H1 (cell line): ENCODE results near the gene PRR22. TPM values are rescaled to one million over a fixed set of nuclear protein-coding genes. Genes with fewer than 3 reads are reported as not detected.

Experiments used
- CTCF ChIA-PET: fragments of 300-600 bp; sonication (Branson Sonifier 250); formaldehyde crosslinking; loops from one replicate; lab custom pipeline; 2021; ENCODE audit not compliant: partially characterized antibody; lab: Charles Lee
- POLR2A ChIA-PET: fragments of 300-600 bp; sonication (Branson Sonifier 250); formaldehyde crosslinking; loops from one replicate; lab custom pipeline; 2021; ENCODE audit warnings: inconsistent platforms; ENCODE audit not compliant: partially characterized antibody; lab: Charles Lee
- DNase-seq, 2 experiments: peaks; one replicate each; pipeline versions ENCODE4 v3.0.0 to v3.0.0-alpha.2; 2010 to 2022; ENCODE audit warnings: low spot score in 2 of 2, low read depth in 1 of 2, mixed read lengths in 1 of 2
- FAIRE-seq: peaks from 2 replicates; lab custom pipeline; 2011; peaks lifted over from hg19 to GRCh38; lab: Jason Lieb, UNC
- H2AFZ ChIP-seq: 2 replicates; pipeline ENCODE4 v1.8.1; 2012; ENCODE audit warnings: low read length, inconsistent platforms
- H2AK5ac ChIP-seq: 2 replicates; pipeline ENCODE4 v1.6.1; 2013; ENCODE audit warnings: low read depth, low read length
- H2BK120ac ChIP-seq: replicated peaks from 2 replicates; pipeline ENCODE3; 2013; ENCODE audit warnings: low read depth, low read length, inconsistent platforms
- H2BK12ac ChIP-seq: 2 replicates; pipeline ENCODE4 v1.6.1; 2013; ENCODE audit warnings: low read depth, low read length
- H2BK15ac ChIP-seq: 2 replicates; pipeline ENCODE4 v1.6.1; 2013; ENCODE audit warnings: low read length
- H2BK20ac ChIP-seq: 2 replicates; pipeline ENCODE4 v1.6.1; 2013; ENCODE audit warnings: low read length
- H2BK5ac ChIP-seq: 2 replicates; pipeline ENCODE4 v1.6.1; 2013; ENCODE audit warnings: low read depth, low read length
- H3K14ac ChIP-seq: 2 replicates; pipeline ENCODE4 v1.6.1; 2013; ENCODE audit warnings: inconsistent platforms; ENCODE audit not compliant: insufficient read length
- H3K18ac ChIP-seq: 2 replicates; pipeline ENCODE4 v1.6.1; 2013; ENCODE audit warnings: low read length; ENCODE audit errors: extremely low read depth
- H3K23ac ChIP-seq: 2 replicates; pipeline ENCODE4 v1.6.1; 2013; ENCODE audit warnings: inconsistent platforms; ENCODE audit not compliant: insufficient read length
- H3K23me2 ChIP-seq: 2 replicates; pipeline ENCODE4 v1.6.1; 2013; ENCODE audit warnings: low read depth, low read length
- H3K27ac ChIP-seq: 2 replicates; pipeline ENCODE4 v1.6.1; 2011; ENCODE audit warnings: low read depth, low read length, inconsistent platforms
- H3K27me3 ChIP-seq, 4 experiments: replicated peaks in 1 of 4; 1 replicate in 1 of 4; 2 replicates in 3 of 4; pipeline versions ENCODE4 v1.6.1 to v1.8.1; 2011 to 2013; ENCODE audit warnings: low read length in 3 of 4, mild to moderate bottlenecking in 3 of 4, inconsistent platforms in 2 of 4, mixed read lengths in 2 of 4, moderate library complexity in 1 of 4; ENCODE audit not compliant: control insufficient read depth in 3 of 4, insufficient read depth in 3 of 4; ENCODE audit errors: extremely low read depth in 1 of 4
- H3K36me3 ChIP-seq, 4 experiments: 2 replicates each; pipeline versions ENCODE4 v1.6.1 to v1.8.1; 2011 to 2013; ENCODE audit warnings: mild to moderate bottlenecking in 4 of 4, low read length in 3 of 4, moderate library complexity in 2 of 4, control low read depth in 1 of 4, inconsistent platforms in 1 of 4; ENCODE audit not compliant: insufficient read depth in 4 of 4, control insufficient read depth in 2 of 4
- H3K4ac ChIP-seq: replicated peaks from 2 replicates; pipeline ENCODE3; 2013; ENCODE audit warnings: low read length, low read depth, mixed read lengths, inconsistent platforms; ENCODE audit not compliant: insufficient read length
- H3K4me1 ChIP-seq, 4 experiments: replicated peaks in 1 of 4; 1 replicate in 1 of 4; 2 replicates in 3 of 4; pipeline versions ENCODE4 v1.6.1 to v1.8.1; 2011 to 2013; ENCODE audit warnings: low read length in 3 of 4, inconsistent platforms in 2 of 4, mixed read lengths in 1 of 4; ENCODE audit not compliant: insufficient read depth in 4 of 4, control insufficient read depth in 3 of 4
- H3K4me2 ChIP-seq, 2 experiments: 2 replicates each; pipeline versions ENCODE4 v1.6.1 to v1.8.1; 2011 to 2013; ENCODE audit warnings: low read depth in 2 of 2, low read length in 2 of 2, control low read depth in 1 of 2, inconsistent platforms in 1 of 2, mild to moderate bottlenecking in 1 of 2; ENCODE audit not compliant: insufficient read depth in 1 of 2
- H3K4me3 ChIP-seq, 4 experiments: fragments of 200-600, 300-600 bp in 1 of 4; sonication (generic), shearing (Covaris generic), sonication (Bioruptor Twin) in 1 of 4; 2 replicates each; pipeline versions ENCODE4 v1.5.1 to v1.8.1; 2011 to 2016; ENCODE audit warnings: low read length in 4 of 4, low read depth in 3 of 4, control low read depth in 2 of 4, inconsistent platforms in 2 of 4, mild to moderate bottlenecking in 2 of 4, mixed read lengths in 1 of 4, moderate library complexity in 1 of 4; ENCODE audit not compliant: insufficient read depth in 2 of 4; ENCODE audit errors: extremely low read depth in 1 of 4
- H3K56ac ChIP-seq: replicated peaks from 2 replicates; pipeline ENCODE3; 2013; ENCODE audit warnings: low read depth, mild to moderate bottlenecking, mixed read lengths, low read length, inconsistent platforms; ENCODE audit not compliant: insufficient read length
- H3K79me1 ChIP-seq: 2 replicates; pipeline ENCODE4 v1.6.1; 2013; ENCODE audit warnings: low read depth, low read length, control low read depth
- H3K79me2 ChIP-seq, 2 experiments: 2 replicates each; pipeline versions ENCODE4 v1.6.1 to v1.8.1; 2012 to 2013; ENCODE audit warnings: low read length in 2 of 2, mild to moderate bottlenecking in 2 of 2, inconsistent platforms in 1 of 2; ENCODE audit not compliant: insufficient read depth in 2 of 2, control insufficient read depth in 1 of 2
- H3K9ac ChIP-seq, 4 experiments: replicated peaks in 1 of 4; 1 replicate in 1 of 4; 2 replicates in 3 of 4; pipeline versions ENCODE4 v1.6.1 to v1.8.1; 2011 to 2013; ENCODE audit warnings: low read depth in 3 of 4, low read length in 3 of 4, control low read depth in 2 of 4, mild to moderate bottlenecking in 2 of 4, moderate library complexity in 2 of 4, inconsistent platforms in 1 of 4; ENCODE audit errors: extremely low read depth in 1 of 4
- H3K9me3 ChIP-seq, 2 experiments: 2 replicates each; pipeline versions ENCODE4 v1.6.1 to v1.8.1; 2012 to 2013; ENCODE audit warnings: mild to moderate bottlenecking in 2 of 2, moderate library complexity in 2 of 2, control low read depth in 1 of 2, inconsistent platforms in 1 of 2, low read depth in 1 of 2, low read length in 1 of 2, mixed read lengths in 1 of 2; ENCODE audit not compliant: insufficient read depth in 2 of 2
- H4K20me1 ChIP-seq, 2 experiments: replicated peaks in 1 of 2; 2 replicates each; pipeline versions ENCODE3 to v1.8.1; 2011 to 2013; ENCODE audit warnings: inconsistent platforms in 2 of 2, low read length in 2 of 2, mild to moderate bottlenecking in 1 of 2; ENCODE audit not compliant: insufficient read depth in 2 of 2, control insufficient read depth in 1 of 2
- H4K5ac ChIP-seq: 2 replicates; pipeline ENCODE4 v1.6.1; 2013; ENCODE audit warnings: low read length, low read depth, mixed read lengths, inconsistent platforms; ENCODE audit not compliant: insufficient read length
- H4K8ac ChIP-seq: 2 replicates; pipeline ENCODE4 v1.8.0; 2013; ENCODE audit warnings: mild to moderate bottlenecking, moderate library complexity, low read length, inconsistent platforms; ENCODE audit not compliant: insufficient read depth; ENCODE audit errors: extremely low read depth
- H4K91ac ChIP-seq: replicated peaks from 2 replicates; pipeline ENCODE3; 2013; ENCODE audit warnings: low read length, mixed read lengths, inconsistent platforms; ENCODE audit not compliant: insufficient read length
- CHD1 ChIP-seq: IDR thresholded peaks from 2 replicates; pipeline ENCODE4 v1.6.1; 2012; ENCODE audit warnings: low read depth, low read length, improper control_type of control experiment
- CREB1 ChIP-seq: IDR thresholded peaks from 2 replicates; pipeline ENCODE4 v1.6.1; 2012; ENCODE audit warnings: inconsistent platforms
- EGR1 ChIP-seq: IDR thresholded peaks from 2 replicates; pipeline ENCODE4 v1.6.1; 2011; ENCODE audit warnings: low read depth, low read length, borderline replicate concordance
- FOSL1 ChIP-seq: IDR thresholded peaks from 2 replicates; pipeline ENCODE4 v1.6.1; 2011; ENCODE audit warnings: mild to moderate bottlenecking, low read depth, low read length, moderate library complexity; ENCODE audit not compliant: insufficient read depth
- GABPA ChIP-seq: IDR thresholded peaks from 2 replicates; pipeline ENCODE4 v1.6.1; 2011; ENCODE audit warnings: mild to moderate bottlenecking, low read length, moderate library complexity, borderline replicate concordance; ENCODE audit not compliant: insufficient read depth
- GTF2F1 ChIP-seq: IDR thresholded peaks from 2 replicates; pipeline ENCODE4 v1.6.1; 2012; ENCODE audit warnings: low read depth, low read length, improper control_type of control experiment, borderline replicate concordance
- MAFK ChIP-seq: IDR thresholded peaks from 2 replicates; pipeline ENCODE4 v1.6.1; 2012; ENCODE audit warnings: low read depth, mild to moderate bottlenecking, improper control_type of control experiment, low read length
- NRF1 ChIP-seq: IDR thresholded peaks from 2 replicates; pipeline ENCODE4 v1.6.1; 2011; ENCODE audit warnings: mild to moderate bottlenecking, low read depth, low read length, improper control_type of control experiment
- RNF2 ChIP-seq: fragments of 200-900, 300-1000 bp; sonication (generic); IDR thresholded peaks from 2 replicates; pipeline ENCODE4 v1.7.1; 2016; ENCODE audit warnings: borderline replicate concordance, low read depth, mild to moderate bottlenecking, antibody characterized with exemption, low read length; ENCODE audit not compliant: poor library complexity, severe bottlenecking; ENCODE audit errors: missing control alignments
- SIN3A ChIP-seq, 2 experiments: IDR thresholded peaks in 1 of 2; conservative IDR thresholded peaks in 1 of 2; 2 replicates each; pipeline ENCODE4 v1.6.1; 2011 to 2012; ENCODE audit warnings: low read length in 2 of 2, improper control_type of control experiment in 1 of 2, low read depth in 1 of 2, mild to moderate bottlenecking in 1 of 2
- TEAD4 ChIP-seq: IDR thresholded peaks from 2 replicates; pipeline ENCODE4 v1.6.1; 2012; ENCODE audit warnings: low read depth, low read length, inconsistent platforms, mixed read lengths
- WGBS, 2 experiments: shearing (Covaris generic) in 1 of 2; methylation state at CpG; one replicate each; pipeline versions ENCODE4 v1.1.6 to v1.1.7; 2013 to 2015; ENCODE audit warnings: low lambda C conversion rate in 2 of 2, mixed read lengths in 2 of 2, inconsistent platforms in 1 of 2, low coverage in 1 of 2, missing lambda C conversion rate in 1 of 2; ENCODE audit not compliant: insufficient replicate concordance in 2 of 2, insufficient coverage in 1 of 2, insufficient read length in 1 of 2; ENCODE audit errors: extremely low coverage in 1 of 2, missing lambda C conversion rate in 1 of 2; 5-methylcytosine and 5-hydroxymethylcytosine counted together
- polyA plus RNA-seq, 7 experiments: library from polyadenylated mRNA; depleted of rRNA in 3 of 7; stranded (reverse) in 5 of 7; unstranded in 2 of 7; fragments of >200 nt in 5 of 7; fragments of 200-250 nt in 2 of 7; gene quantifications; 1 replicate in 5 of 7; 2 replicates in 1 of 7; 4 replicates in 1 of 7; pipeline versions ENCODE4 v1.2.1 to v1.2.3, GENCODE V29; 2011 to 2013; ENCODE audit warnings: missing spikeins in 2 of 7, mixed read lengths in 2 of 7
- total RNA-seq: library from RNA; stranded (reverse); fragmentation: NEBNext Ultra II Directional; extraction: Animal tissue kit (Norgen Biotek cat#: 25700); gene quantifications from 2 replicates; pipeline ENCODE4 v1.2.1, GENCODE V29; 2021
- TF ChIP-seq, protein P1 (sequence below), 3 experiments: IDR thresholded peaks; 1 replicate in 2 of 3; 2 replicates in 1 of 3; pipeline versions ENCODE4 v1.5.1 to v1.6.1; 2011; ENCODE audit warnings: low read length in 3 of 3, mild to moderate bottlenecking in 3 of 3, inconsistent platforms in 2 of 3, low read depth in 1 of 3, moderate library complexity in 1 of 3; ENCODE audit not compliant: insufficient read depth in 1 of 3; ENCODE audit errors: control extremely low read depth in 1 of 3

PRR22 gene
- total and polyA plus RNA-seq, 2 of the 8 experiments (the other 6 are each of a cell fraction or from before 2014, with no cell fraction given) = 1.9 to 2.1 TPM

DNA sequence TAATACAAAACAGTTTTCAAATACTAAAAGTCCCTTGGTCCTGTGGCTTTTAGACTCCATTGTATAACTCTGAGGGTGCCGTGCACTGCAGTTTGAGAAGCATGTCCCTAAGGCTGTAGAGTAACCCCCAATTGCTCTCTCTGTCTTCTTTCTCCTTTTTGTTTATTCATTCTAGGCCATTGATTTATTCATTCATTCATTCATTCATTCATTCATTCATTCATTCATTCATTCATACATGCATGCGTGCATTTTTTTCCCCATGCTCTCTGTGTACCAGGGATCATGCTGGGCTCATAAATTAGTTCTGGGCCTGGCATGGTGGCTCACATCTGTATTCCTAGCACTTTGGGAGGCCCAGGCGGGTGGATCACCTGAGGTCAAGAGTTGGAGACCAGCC is 19.3 kb downstream of the PRR22 start:
- H3K9me3 ChIP-seq = no peaks in the 10 kb centered on the region
- H4K20me1 ChIP-seq = peaks cover 0 to 5% of the 10 kb centered on the region in 2 experiments
- no peak for DNase-seq
- WGBS, 2 experiments = 86% methylated on average over 3 of the region's 3 CpGs; no CpG with 5 or more reads in 1 of the 2 experiments
- H3K4ac ChIP-seq = no peak overlapping the region
- no peak overlapping the region for H3K9ac ChIP-seq
- H3K36me3 ChIP-seq = no peaks in the 10 kb centered on the region
- H3K27me3 ChIP-seq = no peaks in the 10 kb centered on the region
- H2AFZ ChIP-seq = no peak overlapping the region
- H4K5ac ChIP-seq = no peak overlapping the region
- H3K23ac ChIP-seq = no peak overlapping the region
- no peak overlapping the region for H3K4me2 ChIP-seq
- no peaks in the 10 kb centered on the region for H3K79me1 ChIP-seq
- no peak overlapping the region for H2AK5ac ChIP-seq
- H2BK5ac ChIP-seq = no peak overlapping the region
- no peak overlapping the region for H2BK20ac ChIP-seq
- H3K18ac ChIP-seq = no peak overlapping the region
- H3K4me3 ChIP-seq = no peak overlapping the region
- no peaks in the 10 kb centered on the region for H3K4me1 ChIP-seq
- ChIA-PET POLR2A (no interaction called here), CTCF (no interaction called here)
- no peak overlapping the region for H4K8ac ChIP-seq
- no peak overlapping the region for H2BK12ac ChIP-seq
- FAIRE-seq = no peak
- H2BK120ac ChIP-seq = no peak overlapping the region
- H2BK15ac ChIP-seq = no peak overlapping the region
- no peak overlapping the region for H3K27ac ChIP-seq
- no peak overlapping the region for H4K91ac ChIP-seq
- H3K56ac ChIP-seq = no peak overlapping the region
- no peak overlapping the region for H3K14ac ChIP-seq
- H3K23me2 ChIP-seq = peaks cover 7% of the 10 kb centered on the region; the same call in 1 of the 2 replicates
- no peaks in the 10 kb centered on the region for H3K79me2 ChIP-seq
- TF ChIP-seq EGR1 = no peak
- no peak for TF ChIP-seq CREB1
- no peak for TF ChIP-seq NRF1
- no peak for TF ChIP-seq GABPA
- TF ChIP-seq, protein P1, sequence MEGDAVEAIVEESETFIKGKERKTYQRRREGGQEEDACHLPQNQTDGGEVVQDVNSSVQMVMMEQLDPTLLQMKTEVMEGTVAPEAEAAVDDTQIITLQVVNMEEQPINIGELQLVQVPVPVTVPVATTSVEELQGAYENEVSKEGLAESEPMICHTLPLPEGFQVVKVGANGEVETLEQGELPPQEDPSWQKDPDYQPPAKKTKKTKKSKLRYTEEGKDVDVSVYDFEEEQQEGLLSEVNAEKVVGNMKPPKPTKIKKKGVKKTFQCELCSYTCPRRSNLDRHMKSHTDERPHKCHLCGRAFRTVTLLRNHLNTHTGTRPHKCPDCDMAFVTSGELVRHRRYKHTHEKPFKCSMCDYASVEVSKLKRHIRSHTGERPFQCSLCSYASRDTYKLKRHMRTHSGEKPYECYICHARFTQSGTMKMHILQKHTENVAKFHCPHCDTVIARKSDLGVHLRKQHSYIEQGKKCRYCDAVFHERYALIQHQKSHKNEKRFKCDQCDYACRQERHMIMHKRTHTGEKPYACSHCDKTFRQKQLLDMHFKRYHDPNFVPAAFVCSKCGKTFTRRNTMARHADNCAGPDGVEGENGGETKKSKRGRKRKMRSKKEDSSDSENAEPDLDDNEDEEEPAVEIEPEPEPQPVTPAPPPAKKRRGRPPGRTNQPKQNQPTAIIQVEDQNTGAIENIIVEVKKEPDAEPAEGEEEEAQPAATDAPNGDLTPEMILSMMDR (IDR thresholded peaks at IDR 0.05; ENCODE audit: control extremely low read depth in 1 of 3, insufficient read depth in 1 of 3, low read depth in 1 of 3, low read length in 3 of 3) = no peak
- TF ChIP-seq TEAD4 = no peak
- no peak for TF ChIP-seq RNF2
- no peak for TF ChIP-seq GTF2F1
- TF ChIP-seq SIN3A (conservative IDR thresholded peaks at IDR 0.05 in 1 of 2, IDR thresholded peaks at IDR 0.05 in 1 of 2; ENCODE audit: low read depth in 1 of 2, low read length in 2 of 2) = no peak
- no peak for TF ChIP-seq MAFK
- no peak for TF ChIP-seq CHD1
- TF ChIP-seq FOSL1 = no peak
